Measurements from ENCODE around the gene HELZ2.
A peak's percentile ranks its signal among the peaks of the same experiment; 100 is the strongest.

The HELZ2 gene

DNA sequence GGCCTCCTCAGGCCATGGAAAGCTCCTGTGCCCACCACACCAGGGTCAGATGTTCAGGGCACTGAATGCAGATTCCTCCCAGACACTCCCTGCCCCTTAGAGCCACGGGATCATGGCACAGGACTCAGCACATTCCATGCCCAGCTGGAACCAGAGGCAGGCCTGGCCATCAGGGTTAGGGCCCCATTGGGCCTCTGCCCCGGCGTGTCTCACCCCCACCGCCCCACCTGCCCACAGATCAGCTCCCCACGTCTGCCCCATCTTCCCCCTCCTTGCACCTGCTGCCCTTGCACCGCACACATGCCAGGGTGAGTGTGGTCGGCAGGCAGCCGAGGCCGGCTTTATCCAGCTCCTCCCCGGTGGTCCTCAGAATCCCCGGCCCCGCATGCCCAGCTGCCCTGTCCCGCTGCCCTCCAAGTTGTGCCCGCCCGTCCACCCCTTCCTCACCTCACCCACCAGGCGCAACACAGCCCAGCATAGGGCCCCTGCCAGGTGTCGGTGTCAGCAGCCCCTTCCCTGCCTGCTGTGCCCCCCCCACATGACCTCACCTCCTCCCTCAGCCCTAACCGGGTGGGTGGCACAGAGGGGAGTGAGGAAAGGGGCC, 24.3 kb downstream of the HELZ2 start:
- no peak for DNase-seq

DNA sequence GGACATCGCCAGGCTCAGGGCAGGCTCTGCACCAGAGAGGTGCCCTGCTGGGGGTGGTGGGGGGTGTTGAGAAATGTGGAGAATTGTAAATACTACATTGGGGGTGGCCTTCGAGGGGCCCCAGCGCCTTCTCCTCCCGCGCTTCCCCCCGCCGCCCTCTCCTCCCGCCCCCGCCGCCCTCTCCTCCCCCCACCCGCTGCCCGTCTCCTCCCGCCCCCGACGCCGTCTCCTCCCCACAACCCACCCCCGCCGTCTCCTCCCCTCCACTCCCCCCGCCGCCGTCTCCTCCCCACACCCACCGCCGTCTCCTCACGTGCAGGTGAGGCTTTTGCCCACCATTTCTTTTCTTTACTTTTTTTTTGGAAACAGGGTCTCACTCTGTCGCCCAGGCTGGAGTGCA, 25.0 kb downstream of the HELZ2 start:
- DNase-seq: no peak

DNA sequence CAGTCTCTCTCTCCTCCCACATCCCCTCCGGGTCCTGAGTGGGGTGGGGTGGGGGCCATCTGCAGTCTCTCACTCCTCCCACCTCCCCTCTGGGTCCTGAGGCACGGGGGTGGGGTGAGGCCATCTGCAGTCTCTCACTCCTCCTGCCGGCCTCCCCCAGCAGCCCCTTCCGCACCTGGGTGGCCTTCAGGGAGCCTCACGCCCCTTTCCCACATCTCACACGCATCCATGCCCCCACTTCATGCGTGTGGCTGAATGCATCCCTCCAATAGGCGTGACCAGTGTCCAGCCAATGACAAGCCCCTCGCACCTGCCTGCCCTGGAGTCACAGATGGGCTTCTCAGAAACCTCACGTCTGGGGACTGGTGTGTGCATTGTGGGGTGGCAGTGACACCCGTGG, 25.5 kb downstream of the HELZ2 start:
- DNase-seq: no peak

DNA sequence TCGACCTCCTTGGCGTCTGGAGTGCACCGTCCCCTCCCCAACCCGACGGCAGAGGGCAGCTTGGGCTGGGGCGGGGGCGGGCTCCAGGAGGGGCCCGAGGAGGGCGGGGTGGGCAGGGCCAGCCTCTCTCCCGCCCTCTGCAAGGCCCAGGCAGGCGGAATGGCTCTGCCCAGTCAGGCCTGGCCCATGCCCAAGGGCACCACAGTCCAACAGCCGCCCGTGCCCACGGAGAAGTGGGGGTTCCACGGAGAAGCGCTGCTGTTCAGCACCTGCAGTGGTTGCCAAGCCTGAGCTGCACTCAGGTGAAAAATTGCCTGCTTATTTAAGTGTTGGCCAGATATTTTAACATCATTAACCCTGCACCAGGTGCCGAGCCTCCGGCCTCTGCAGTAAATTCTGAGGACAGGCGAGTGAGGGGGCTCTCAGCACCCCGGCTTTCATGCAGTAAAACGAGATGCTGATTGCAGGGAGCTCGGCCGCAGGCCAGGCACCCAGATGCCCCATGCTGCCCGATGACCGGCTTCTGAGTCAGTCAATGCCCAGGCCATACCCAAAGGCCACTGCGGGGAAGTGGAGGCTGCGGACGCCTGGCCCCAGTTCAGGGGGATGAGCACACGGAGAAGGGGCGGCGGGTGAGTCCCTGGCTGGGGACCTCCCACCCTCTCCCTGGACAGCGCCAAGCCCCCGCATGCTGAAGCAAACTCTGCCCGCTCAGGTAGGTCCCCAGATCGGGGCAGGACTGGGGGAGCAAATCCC, 26.1 kb downstream of the HELZ2 start, which contains the start of gene SRMS:
TSS of gene SRMS (minus strand) at position 25 of the 756 bp plus-strand sequence. CDS start 286 bp downstream, outside the sequence.
- DNase-seq: no peak

DNA sequence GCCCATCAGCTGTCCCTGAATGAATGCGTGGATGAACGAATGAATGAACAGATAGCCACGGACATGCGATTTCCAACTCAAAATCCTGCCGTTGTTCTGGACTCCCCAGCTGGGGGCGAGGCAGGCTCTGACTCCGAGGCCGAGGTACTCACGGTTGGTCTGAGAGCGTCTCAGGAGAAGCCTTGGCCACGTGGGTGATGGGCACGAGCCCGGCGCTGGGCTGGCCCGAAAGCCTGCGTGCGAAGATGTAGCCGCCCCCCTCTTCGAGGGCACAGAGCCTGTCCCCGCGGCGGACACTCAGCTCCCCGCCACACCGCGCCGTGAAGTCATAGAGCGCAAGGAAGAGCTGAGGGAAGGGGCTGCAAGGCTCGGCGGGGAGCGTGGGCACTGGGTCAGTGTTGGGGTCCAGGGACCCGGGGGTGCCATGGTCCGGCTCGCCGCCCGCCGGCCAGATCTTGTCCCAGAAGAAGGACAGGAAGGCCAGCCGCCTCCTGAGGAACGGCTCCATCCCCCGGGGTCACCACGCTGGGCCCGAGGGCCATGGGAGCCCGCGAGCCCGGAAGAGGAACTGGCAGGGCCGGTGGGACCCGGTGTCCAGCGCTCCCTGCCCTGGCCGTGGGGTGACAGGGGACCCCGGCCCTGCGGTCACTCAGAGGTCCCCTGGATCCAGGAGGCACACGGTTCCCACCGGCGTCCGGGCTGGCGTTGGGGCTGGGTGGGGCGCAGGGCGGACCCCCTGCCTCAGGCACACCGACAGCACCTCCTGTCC, 26.9 kb downstream of the HELZ2 start:
- no peak for DNase-seq

DNA sequence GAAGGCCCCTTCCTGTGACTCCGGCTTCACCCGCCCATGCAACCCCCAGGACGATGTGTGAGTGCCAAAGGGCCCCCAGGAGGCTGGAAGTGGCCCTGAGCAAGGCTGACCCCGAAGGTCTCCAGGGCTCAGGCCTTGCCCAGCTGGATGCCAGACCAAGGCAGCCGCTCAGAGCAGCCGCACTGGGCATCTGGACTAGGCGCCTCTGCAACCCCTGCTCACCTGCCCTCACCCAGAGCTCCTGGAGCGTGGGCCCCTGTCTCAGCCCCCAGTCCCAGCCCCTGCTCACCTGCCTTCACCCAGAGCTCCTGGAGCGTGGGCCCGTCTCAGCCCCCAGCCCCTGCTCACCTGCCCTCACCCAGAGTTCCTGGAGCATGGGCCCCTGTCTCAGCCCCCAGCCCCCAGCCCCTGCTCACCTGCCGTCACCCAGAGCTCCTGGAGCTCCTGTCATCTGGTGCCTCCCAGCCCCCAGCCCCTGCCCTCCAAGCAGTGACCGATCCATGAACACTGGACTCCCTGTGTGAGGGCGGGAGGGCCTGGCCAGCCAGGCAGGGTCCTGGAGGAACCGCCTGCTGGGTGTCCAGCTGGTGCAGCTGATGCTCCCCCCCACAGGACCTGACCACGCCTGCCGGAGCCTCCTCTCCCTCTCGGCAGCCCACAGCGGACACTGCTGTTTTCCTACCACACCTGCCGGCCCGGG, 27.6 kb downstream of the HELZ2 start:
- DNase-seq: no peak

DNA sequence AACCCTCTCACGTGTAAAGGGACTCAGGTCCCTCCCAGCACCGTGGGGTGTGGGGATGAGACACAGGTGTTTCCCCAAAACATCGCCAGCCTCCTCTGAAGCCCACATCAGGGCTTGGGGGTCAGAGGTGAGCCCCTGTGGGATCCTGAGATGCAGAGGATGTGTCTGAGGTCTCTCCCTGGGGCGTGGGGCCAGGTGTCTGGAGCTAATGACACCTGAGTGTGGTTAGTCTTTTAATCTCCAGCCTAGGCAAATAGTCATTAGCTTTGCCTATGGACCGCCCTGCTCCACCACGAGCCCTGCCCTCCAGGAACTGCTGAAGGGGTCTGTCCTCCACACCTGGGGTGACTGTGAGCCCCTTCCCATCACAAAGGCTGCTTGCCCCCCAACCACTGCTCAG, 28.2 kb downstream of the HELZ2 start:
- no peak for DNase-seq

DNA sequence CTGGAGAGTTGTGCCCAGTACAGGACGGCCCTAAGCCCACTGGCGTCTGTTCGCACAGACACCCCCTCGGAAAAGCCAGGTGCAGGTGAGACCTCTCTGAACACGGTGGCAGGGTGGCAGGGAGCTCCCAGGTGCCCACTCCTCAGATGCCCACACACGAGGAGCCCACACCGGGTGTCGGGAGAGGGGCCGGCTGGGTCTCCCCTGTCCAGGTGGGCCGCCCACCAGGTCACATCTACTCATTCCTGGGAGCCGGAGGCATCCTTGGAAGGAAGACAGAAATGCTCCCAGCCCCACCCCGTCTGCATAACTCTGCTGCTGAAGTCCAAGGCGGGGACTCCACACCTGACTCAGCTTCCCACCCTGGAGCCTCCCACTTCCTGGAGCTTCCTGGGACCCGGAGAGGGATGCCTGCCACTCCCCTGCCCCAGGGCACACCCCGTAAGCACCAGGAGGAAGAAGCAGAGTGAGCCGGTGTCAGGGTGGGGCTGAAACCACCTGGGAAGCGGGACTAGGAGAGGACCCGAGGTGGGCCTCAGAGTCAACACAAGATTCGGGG, 29.0 kb downstream of the HELZ2 start:
- peak; percentile 100 for DNase-seq

DNA sequence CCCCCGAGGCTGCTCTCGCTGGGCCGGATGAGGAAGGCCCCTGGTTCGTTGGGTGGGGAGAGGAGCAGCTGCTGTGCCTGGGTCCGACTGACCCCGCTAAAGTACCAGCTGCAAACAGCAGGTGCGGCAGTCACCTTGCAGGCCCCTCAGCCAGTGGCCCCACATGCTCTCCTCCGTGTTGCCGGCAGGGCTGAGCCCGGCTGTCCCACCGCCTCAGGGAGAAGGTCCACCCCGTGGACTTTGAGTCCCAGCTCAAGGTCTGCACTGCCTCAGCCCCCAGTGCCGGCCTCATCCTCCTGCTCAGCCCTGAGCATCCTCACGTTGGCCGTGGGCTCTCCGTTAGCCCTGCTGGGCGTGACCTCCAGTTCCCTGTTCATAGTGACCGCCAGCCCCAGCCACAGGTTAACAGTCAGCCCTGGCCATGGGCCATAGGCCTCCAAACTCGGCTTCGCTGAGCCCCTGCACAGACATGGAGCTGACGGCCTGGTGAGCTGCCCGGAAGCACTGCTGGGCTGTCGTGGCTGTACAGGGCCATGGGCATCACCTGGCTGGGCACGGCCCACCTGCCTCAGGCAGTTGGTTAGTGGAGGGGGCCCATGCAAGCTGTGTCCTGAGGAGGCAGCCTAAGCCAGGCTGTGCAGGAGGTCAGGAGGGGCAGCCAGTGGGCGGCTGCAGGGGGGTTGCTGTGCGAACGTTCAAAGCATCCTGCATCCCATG, 29.6 kb downstream of the HELZ2 start:
- no peak for DNase-seq

DNA sequence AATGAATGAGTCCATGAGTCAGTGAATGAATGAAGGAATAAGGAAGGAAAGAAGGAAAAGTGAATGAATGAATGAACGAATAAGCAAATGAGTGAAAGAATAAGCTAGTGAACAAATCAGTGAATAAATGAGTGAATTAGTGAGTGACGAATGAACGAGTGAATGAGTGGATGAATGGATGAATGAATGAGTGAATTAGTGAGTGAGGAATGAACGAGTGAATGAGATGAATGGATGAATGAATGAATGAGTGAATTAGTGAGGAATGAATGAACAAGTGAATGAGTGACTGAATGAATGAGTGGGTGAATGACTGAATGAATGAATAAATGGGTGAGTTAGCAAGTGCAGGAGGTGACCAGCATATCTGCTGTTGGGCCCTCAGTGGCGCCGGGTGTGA, 30.3 kb downstream of the HELZ2 start:
- DNase-seq: no peak

DNA sequence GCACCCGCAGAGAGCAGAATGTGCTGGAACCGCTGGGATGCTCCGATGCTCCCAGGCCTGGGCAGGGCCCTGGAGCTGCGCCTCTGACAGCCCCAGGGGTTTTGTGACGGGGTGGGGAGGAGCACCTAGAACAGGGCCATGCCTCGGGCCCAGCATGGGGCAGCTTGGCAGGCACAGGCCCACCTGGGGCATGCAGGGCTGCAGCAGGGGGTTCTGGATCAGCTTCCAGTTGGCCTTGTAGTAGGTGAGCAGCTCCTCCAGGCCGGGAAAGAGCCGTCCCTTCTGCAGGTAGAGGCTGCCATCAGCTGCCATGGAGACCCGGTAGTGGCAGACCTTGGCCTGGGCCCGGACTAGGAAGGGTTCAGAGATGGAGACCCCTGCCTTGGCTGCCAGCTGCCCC, 30.9 kb downstream of the HELZ2 start:
- DNase-seq: no peak

DNA sequence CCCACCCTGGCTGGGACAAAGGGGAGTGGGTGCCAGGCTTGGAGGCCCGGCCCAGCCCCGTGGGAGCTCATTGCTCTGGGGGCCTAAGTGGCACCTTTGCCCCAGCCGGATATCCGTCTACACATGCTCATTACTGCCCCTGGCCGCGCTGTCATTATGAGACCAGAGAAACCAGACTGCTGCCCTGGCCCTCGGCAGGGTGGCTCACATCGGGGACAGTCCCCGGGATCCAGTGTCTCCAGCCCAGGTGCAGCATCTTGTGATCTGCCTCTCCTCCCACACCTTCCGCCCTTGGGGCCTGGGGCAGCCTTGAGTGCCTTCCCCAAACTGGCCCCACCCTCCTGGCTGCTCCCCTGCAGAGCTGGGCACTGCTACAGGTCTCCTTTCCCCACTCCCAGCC, 31.3 kb downstream of the HELZ2 start:
- no peak for DNase-seq

DNA sequence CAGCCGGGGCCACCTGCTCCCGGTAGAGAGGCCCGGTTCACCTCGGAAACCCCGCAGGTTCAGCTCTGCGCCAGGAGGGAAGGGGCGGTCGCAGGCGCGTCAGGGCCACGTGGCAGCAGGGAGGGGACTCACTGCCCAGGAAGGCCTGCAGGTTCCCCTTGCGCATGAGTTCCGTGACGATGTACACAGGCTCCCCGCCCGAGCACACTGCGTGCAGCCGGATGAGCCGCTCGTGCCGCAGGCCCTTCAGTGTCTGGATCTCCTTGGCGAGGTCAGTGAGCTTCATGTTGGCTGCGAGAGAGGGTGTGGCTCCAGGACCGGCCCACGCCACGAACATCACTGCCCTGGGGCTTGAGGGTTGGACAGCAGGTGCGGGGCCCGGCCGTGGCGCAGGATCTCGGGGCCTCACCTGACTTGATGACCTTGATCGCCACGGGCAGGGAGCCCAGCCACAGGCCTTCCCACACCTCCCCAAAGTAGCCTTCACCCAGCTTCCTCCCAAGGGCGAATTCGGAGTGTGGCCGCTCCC, 31.9 kb downstream of the HELZ2 start:
- DNase-seq: no peak

DNA sequence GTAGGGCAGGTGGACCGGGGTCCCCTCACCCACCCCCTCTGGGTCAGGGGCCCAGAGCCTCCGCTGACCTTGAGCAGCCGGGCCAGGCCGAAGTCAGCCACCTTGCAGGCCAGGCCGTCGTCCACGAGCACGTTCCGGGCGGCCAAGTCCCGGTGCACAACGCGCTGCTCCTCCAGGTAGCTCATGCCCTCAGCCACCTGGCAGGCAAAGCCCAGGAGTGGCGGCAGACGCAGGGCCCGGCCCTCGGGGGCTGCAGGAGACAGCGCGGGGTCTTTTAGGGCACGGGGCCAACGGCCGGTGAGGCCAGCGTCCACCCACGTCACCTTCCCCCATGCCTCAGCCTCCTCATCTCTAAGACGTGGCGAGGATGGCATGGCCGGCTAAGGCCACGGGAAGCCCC, 32.7 kb downstream of the HELZ2 start:
- no peak for DNase-seq

DNA sequence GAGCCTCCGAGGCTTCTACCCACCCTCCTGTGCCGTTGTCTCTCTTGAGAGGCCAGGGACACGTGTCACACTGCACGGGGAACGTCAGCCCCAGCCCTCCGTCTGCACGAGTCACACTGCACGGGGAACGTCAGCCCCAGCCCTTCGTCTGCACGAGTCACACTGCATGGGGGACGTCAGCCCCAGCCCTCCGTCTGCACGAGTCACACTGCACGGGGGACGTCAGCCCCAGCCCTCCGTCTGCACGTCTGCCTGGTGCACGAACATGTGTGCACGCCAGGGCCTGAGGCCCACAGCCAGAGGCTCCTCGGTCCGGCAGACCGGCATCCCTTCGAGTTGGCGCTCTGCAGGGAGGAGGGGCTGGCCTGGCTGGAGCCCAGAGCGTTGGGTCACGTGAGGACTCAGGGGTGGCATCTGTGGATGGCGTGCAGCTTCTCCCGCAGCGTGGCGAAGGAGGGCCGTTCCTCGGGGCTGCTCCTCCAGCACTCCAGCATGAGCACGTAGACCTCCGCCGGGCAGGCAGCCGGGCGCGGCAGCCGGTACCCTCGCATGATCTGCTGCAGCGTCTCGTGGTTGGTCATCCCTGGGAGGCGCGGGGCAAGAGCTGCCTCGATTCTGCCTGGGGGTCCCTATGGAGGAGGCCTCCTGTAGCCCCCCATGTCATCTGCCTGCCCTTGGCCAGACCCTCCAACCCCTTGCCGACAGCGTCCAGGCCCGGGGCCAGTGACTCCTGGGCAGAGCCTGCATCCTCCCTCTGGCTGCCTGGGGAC, 33.4 kb downstream of the HELZ2 start:
- no peak for DNase-seq

DNA sequence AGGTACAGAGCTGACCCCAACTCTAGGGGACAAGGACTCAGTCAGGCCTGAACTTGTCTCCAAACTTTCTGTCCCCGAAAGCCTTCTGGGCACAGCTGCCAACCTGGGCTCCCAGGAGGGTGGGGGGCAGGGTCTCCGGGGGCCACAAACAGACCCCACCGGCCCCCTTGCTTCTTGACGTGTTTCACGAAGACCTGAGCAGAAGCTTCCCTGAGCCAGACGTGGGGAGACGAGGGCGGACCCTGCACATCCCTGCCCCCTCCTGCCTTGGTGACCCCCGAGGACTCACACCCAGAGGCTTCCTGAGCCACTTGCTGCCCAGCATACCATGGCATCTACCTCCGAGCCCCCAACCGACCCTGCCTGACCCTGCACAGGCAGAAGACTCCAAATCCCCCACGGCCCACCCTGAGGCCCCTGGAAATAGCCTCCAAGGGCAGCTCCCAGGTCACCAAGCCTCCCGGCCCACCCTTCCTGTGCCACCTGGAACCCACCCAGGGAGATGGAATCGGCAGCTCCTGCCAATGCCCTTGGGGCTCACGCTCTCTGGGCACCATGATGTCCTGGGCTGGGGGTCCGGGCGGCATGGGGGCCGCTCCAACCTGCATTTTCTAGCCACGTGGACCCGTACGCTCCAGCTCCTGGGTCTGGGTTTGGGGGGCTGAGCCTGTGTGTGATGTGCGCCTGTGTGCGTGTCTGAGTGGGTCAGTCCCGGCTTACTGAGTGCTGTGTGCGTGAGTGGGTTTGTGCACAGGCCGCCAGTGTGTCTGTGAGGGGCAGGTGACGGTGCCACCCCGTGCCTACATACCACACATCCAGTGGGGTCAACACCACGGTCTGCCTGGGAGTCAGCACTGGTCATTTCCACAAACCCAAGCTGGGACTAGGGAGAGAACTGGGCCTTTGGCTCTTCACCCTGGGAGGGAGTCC, 34.3 kb downstream of the HELZ2 start:
- DNase-seq: no peak

DNA sequence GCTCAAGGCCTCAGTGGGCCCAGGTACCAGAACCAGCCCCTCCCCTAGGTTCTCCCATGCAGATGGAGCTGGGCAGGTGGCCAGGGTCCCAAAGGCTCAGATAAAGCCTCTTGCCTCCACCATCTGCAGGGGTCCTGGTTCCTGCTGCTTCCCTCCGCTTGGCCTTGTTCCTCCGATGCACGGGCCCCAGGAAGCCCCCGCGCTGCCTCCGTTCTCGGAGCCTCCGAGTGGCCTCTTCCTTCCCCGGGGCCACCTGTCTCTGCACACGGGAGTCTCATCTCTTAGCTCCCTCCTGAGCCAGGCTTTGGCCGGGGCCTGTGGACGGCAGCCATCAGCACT, 35.0 kb downstream of the HELZ2 start:
- DNase-seq: no peak

DNA sequence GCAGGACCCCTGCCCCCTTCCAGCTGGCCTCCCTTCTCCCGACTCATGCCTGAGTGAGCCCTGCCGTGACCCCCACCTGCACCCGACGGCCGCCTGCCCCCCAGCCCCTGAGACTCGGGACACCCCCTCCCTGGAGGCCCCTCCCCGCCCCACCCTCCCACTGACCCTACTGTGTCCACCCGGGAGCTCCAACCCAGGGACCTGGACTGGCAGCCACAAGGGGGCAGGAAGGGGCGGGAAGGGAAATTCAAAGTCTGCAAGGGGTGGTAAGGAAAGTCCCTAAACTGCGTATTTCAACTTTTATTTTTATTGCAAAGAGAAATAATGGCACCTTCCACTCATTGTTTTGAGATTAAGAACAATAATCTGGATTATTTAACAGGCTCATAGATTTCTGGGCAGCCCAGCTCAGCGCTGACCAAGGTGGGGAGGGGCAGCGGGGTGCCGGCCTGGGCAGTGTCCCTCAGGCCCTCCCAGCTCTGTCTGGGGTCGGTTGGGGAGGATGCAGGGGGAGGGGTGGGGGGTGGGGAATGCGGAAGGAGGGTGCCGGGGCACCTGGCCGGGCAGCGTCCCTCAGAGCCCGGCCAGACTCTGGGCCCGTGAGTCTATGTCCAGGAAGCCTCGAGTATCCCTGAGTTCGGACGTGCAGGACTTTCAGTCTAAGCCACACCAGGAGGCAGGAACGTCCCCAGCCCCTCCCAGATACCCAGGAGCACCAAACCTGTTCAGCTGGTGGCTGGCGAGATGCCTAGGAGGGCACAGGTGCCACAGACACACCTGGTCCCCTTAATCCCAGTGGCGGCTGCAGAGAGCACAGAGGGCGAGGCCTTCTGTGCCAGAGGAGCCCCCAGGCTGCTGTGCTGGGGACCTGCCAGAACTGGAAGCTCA, 35.6 kb downstream of the HELZ2 start:
- DNase-seq: peak; percentile 100

DNA sequence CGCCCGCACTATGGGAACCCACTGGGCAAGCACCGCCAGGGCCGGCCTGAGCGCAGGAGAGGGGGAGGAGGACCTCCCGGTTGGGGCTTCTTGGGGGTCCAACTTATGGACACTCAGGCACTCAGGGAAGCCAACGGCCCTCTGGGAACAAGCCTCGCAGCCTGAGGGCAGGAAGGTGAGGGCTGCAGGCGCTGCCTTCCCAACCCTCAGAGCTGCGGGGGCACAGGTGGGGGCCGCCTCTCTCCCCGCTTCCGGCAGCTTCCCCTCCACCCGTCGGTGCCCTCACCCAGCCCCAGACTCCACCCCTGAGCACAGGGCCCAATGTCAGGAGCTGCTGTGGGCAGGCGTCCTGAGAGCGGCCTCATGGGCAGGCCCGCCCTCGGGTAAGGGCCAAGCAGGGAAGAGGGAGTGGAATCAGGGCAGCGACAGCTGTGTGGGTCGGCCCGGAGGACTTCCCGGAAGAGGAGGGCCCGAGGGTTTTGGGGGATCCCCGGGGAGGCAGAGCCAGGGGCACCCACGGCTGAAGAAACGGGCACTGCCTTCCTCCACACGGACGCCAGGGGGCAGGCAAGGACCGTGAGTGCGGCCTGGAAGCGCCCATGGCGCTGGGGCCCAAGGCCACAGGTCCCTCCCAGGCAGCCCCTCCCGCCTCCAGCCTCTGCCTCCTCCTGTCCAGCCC, 36.4 kb downstream of the HELZ2 start:
- DNase-seq: peak; percentile 100

All from 8988T (cell line).